Measurements from ENCODE around the gene PPP1R12B.
"Not testable (repeated sequence)": the region's sequence is repeated elsewhere in the genome, so short reads cannot be mapped to it uniquely, and the experiment has no call there.

The PPP1R12B gene

DNA sequence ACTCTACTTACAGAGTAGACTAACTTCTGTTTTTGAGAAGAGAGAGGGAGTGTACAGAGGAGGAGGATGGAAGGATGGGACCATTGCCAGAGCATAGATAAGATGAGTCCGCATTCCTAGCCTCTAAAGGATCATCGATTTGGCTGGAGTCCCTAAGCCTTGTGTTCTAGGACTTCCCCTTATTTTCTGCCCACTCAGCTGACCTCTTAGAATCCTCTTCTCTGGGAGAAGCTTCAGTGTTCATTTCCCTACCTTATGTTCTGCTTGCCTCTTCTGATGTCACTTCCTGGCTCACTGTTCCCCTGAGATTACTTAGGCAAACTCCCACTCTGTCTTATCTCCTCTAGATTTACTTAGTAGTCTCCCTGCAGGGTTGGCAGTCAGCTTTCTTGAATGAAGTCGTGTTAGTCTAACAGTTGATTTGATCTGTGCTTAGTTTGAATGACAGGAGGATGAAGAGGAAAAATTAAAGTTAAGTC is 205.1 kb downstream of the PPP1R12B start:
- no peak for DNase-seq (ENCODE audit: low read depth in 2 of 3, low spot score in 2 of 3)

DNA sequence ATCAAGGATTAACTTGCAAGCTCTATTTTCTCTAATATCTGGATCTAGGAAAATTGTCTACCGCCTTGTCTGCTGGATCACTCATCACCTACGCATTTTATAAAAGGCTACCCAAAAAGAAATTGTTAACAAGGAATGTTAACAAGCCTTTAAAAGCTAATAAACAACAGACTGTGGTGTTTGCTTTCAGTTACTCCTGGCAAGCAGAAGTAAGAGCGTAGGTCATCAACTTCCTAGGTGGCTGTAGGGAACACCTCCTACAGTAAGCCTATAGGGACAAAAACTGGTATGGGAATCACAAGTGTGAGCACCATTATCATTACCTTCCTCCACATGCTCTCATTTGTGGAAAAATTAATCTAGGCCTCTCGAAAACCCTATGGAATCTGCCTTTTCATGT is 206.1 kb downstream of the PPP1R12B start:
- not testable (repeated sequence) for DNase-seq (ENCODE audit: low read depth in 2 of 3, low spot score in 2 of 3)

DNA sequence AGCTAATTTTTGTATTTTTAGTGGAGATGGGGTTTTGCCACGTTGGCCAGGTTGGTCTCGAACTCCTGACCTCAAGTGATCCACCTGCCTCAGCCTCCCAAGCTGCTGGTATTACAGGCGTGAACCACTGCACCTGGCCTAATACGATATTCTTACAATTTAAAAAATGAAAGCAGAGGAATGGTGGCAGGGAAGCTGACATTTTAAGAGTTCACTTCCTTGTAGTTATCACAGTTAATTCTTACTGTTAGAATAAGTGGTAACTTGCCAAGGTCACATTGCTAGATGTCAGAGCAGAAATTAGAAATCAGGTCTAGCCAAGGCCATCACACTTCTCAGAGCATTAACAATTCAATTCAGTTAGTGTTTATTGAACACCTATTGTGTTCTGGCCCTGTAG is 207.5 kb downstream of the PPP1R12B start:
- DNase-seq (ENCODE audit: low read depth in 2 of 3, low spot score in 2 of 3) = not testable (repeated sequence)

DNA sequence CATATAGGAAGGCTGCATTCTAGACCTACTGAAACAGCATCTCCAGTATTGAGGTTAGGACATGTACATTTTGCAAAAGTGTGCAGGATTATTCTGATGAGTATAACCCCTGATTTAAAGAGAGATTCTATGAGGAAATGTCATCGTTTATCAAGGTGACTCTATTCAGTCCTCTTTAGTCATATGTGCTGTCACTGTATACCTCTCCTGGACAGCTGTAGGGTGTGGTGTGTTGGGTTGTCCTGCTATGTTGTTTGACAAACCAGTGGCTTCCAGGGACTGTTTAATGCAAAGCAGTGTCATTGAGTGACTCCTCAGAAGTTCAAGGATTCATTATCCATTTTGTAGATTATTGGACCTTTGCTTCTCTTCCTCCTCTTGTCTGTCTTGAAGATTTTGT is 209.2 kb downstream of the PPP1R12B start:
- not testable (repeated sequence) for DNase-seq (ENCODE audit: low read depth in 2 of 3, low spot score in 2 of 3)

DNA sequence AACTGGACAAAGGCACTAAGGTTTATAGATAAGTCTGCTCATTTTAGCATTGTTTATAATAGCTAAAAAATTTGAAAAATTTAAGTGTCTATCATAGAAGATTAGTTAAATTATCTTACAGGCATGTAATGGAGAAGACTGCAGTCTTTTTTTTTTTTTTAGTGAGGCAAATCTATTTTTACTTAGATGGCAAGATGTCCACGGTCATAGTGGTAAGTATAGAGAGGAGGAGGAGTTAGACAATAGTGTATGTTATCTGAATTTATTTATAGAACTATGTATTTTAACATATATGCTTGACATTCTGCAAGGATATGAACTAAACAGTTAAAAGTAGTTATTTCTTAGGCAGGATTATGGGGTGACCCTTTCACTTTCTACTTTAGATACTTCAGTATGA is 212.7 kb downstream of the PPP1R12B start:
- no peak for DNase-seq (ENCODE audit: low read depth in 2 of 3, low spot score in 2 of 3)

DNA sequence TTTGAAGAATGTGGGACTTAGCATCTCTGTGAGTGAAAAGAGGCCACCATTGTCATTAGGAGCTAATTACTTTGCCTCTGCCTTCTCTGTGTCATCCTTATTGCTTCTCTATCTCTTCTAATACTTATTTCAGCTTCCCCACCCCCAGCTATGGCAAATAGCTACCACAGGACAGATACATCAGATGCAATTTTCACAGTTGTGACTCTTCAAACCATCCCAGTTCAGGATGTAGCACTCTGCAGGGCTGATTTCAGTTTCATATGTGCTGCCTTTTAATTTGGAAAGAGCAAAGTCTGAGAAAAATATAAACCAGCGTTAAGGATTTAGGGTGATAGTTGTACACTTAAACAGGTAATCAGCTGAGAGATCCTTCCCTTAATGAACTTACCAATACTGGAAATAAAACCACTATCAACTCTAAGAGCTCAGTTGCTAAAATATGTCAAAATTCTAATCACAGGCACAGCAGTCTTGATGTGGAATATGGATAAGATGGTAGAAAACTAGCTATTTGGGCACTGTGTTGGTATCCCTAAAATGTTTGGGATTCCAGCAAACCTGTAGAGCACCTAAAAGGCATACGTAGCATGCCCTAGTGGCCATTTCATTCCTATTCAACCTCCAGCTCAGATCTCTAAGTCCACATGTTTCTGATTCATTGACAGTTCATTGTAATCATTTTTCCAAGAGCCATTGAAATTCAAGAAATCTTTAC is 213.4 kb downstream of the PPP1R12B start:
- no peak for DNase-seq (ENCODE audit: low read depth in 2 of 3, low spot score in 2 of 3)

DNA sequence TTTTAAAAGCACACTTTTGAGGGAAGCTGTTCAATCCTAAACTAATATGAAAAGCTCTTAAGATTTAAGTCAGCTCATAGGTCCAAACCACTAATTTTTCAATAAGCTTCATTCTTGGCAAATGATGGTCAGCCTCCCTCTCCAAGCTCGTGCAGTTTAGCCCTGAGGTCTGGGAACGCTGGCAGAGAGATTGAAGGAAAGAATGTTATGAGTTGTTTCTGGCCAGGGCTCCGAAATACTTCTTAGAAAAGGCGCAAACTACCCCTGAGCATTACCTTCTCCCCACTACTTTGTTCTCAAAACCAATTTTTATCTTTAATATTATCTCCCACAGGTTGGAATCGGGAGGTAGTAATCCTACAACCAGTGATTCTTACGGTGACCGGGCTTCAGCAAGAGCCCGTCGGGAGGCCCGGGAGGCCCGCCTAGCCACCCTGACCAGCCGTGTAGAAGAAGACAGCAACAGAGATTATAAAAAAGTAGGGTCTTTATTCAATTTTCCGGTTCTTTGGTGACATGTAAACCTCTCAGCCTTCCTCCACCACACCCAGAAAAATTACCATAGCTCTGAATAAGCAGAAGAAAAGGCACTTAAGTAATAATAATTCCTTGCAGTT is 214.1 kb downstream of the PPP1R12B start:
- DNase-seq (ENCODE audit: low read depth in 2 of 3, low spot score in 2 of 3) = no peak

DNA sequence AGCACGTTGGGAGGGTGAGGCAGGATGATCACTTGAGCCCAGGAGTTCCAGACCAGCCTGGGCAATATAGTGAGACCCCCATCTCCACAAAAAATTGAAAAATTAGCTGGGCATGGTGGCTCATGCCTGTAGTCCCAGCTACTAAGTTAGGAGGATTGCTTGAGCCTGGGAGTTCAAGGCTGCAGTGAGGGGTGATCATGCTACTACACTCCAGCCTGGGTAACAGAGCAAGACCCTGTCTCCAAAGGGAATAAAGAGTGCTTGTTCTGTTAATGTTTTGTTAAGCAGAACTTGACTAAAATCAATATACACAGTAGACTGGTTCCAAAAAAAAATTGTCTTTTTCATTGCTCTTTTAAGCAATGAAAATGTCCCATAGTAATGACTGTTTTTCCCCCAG is 215.3 kb downstream of the PPP1R12B start:
- DNase-seq (ENCODE audit: low read depth in 2 of 3, low spot score in 2 of 3) = no peak

DNA sequence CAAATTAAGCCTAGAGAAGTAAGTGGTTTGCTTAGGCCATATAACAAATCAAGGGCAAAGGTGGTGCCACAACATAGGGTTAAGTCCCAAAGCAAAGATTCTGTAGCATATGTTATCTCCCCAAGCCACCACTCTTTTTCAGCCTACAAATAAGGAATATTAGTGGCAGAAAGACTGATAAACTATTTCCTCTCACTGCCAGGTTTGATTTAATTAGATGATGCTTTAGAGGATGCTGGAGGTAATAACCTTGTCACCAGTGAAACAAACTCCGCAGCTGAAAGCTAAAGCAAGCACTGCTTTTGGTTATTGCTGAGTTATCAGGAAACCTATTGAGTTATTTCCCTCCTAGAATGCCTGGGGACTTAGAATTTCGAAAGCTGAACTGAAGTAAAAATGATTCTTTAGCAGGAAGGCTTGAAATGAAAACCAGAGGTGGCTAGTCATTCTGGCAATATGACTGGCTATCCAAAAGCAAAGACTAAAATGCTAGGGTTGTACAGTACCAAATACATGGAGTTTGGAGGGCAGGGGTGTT is 216.5 kb downstream of the PPP1R12B start:
- no peak for DNase-seq (ENCODE audit: low read depth in 2 of 3, low spot score in 2 of 3)

DNA sequence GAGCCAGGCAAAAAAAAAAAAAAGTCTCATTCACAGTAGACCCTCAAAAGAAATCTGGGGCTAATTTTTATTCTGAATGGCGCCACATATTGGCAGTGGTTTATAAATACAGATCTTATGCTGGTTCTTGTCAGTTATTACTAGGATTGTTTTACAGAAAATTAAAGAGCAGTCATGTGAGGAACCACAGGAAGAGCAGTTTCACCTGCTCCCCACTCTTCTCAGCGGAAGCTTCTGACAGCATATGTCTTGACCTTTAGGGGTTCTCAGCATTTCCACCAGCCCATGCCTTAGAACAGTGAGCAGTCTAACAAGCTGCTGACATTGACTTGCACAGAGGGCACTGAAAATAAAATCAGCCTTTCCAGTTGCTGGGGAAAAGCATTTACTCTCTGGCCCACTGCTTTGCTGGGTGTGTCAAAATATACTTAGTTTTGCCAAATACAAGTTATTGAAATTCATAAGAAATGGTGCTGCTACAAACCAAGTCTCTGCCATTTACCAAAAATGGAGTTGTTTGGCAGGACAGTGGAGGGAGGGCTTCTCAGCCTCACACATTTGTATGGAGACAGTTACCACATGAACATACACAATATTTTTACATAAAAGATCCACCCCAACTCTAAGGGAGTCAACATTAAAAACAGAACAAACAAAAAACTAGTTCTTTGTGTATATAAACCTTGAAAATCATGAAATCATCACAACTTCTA is 217.5 kb downstream of the PPP1R12B start:
- DNase-seq (ENCODE audit: low read depth in 2 of 3, low spot score in 2 of 3) = no peak

DNA sequence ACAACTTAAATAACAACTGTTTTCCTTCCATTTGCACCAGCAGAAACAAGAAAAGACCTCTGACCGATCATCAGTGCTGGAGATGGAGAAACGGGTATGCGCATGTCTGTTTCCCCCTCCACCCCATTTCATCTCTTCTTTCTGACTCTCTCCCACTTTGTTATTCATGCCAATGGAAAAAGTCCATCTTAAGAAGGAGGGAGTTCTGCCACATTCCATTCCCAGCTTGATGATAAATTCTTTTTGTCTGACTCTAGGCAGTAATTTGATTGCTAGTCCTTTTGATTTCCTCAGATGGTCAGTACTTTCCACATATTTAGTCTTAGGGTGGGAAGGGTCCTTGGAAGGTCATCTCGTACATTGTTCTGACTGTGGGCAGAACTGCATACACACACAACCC is 219.2 kb downstream of the PPP1R12B start:
- no peak for DNase-seq (ENCODE audit: low read depth in 2 of 3, low spot score in 2 of 3)

DNA sequence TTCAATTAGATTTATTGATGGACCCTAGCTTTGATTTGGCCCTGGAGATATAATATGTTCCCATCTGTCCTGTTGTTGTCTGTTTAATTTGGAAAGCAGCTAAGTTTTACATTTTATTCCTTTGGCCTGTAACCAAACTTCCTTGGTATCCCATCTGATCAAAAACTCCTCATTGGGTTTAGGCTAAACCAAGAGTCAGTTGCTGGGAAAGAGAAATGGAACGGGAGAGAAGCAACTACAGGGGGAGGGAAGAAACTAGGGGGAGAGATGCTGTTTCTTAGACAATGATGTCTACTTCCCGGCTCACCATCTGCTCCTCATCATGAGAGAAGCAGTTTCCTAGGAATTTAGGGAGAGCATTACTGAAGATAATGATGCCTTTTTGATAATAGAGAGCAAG is 219.9 kb downstream of the PPP1R12B start:
- no peak for DNase-seq (ENCODE audit: low read depth in 2 of 3, low spot score in 2 of 3)

DNA sequence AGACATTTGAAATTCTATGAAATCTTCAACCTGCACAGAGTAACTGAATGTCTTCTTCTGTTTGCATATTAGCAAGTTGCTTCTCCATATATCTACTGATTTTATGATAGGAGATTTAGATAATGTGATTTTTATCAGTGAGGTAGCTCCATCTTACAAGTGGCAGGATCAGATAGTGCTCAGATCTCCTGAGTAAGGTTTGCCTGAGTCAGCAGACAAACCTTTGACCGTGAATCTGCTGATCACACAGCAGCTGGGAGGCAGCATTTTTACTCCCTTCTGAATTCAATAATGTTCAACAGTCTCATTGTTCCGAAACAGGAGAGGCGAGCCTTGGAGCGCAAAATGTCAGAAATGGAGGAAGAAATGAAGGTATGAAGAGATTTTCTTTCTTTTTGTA is 220.3 kb downstream of the PPP1R12B start:
- no peak for DNase-seq (ENCODE audit: low read depth in 2 of 3, low spot score in 2 of 3)

DNA sequence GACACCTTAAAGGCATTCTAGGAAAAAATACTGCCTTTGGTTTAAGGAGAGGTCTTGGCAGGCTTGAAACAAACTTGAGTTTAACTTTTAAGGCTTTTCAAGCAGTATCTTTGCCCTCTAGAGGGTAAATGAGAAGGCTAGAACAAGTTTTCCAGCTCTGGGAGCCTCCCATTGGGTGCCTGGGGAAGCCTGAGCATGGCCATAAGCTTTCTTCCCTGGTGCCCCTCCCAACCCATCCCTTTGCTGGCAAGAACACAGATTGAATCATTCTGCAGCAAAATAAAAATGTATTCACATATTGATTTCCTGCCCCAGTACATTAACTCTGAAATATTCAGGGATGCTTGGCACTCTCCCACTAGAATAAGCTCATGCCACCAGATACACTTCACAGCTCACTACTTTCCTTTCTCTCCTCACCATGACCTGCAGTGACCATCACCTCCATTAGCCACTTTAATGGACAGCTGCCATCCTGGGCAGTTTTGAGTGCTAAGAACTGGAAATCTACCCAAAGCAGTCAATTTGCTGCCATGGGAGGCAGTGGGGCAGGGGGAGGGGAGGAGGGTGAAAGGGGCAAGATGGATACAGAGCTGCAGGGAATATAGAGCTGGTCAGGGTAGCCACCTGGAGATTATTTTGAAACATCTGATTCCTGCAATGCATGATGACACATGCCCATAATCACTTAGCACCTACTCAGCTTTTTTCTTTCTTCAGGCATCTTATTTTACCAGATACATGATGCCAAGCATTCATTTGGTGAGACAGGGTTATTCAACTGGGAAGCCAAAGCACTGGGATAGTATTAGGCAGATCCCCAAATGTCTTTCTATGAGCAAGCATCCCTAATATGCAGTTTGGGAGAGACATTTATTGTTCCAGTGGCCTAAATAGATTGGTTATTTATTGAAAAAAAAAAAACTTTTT is 221.2 kb downstream of the PPP1R12B start:
- no peak for DNase-seq (ENCODE audit: low read depth in 2 of 3, low spot score in 2 of 3)

DNA sequence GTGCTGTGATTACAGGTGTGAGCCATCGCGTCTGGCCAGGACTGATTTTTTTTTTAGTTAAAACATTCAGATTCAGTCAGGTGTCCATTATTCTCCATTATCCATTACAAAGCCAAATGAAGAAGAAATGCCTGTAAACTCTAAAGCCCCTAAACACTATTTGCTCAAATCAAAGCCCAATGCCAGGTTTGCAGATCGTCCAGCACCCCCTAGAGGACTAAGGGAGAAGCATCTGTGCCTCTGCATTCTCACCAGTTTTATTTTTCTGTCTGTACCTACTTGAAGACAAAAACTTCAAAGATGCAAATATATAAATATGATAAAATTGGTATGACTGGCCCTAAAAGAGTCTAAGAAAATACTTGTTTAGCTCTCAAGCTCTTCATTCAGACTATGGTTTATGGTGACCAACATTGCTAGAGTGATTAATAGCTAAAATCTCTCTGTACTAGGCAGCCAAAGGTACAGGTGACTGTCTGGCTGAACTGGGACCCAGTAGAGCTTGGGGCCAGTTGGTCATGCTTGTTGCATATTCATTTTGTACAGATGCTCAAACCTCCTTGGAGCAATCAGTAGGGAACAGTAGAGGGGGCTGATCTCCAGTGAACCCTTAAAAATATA is 223.3 kb downstream of the PPP1R12B start:
- DNase-seq (ENCODE audit: low read depth in 2 of 3, low spot score in 2 of 3) = no peak

DNA sequence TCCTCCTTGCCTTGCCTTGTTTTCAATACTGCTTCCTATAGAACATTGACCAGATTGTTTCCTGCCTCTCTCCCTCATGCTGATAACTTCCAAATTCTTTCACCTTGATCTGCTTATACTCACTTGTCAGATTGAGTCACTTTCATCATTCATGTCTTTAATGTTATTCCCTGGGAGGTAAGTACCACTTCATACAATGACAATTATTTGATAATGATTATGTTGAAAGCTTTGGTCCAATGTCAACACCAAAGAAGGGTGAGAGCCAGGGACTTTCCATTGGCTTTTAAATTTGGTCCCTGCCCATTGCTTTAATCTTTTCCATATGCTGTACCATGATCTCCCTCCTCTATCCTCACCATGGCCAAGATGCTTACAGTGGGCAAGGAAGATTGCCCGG is 224.4 kb downstream of the PPP1R12B start:
- no peak for DNase-seq (ENCODE audit: low read depth in 2 of 3, low spot score in 2 of 3)

DNA sequence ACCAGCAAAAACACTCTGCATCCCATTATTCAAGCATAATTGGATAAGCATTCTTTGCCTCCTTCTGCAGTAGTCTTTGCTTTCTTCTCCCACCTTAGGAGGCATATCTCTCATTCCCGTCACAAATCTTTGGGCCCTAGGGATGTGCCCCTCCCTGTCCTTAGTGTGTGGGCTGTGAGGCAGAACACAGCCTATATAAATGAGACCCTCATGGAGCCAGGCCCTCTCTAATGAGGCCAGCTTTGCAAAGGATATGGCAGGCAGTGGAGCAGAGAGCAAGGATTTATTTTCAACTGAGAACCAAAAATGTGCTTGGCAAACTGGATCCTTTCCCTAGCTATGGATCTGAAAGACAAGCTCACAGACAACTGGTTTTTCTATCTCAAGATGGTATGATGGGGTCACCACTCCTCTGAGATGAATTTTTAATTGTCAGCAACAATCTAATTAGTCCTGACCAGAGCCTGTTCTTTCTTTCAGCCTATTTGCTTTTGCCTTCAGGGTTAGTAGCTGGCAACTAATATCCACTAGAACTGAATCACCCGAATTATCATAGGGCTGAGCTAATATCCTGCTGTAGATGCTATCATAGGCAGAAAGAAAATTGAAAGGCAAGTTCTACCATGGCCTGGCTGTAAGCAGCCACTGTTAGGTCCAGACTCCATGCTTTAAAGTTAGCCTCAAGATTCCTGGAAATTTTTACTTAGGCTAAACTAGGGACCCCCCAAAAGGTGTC is 227.6 kb downstream of the PPP1R12B start:
- DNase-seq (ENCODE audit: low read depth in 2 of 3, low spot score in 2 of 3) = no peak

DNA sequence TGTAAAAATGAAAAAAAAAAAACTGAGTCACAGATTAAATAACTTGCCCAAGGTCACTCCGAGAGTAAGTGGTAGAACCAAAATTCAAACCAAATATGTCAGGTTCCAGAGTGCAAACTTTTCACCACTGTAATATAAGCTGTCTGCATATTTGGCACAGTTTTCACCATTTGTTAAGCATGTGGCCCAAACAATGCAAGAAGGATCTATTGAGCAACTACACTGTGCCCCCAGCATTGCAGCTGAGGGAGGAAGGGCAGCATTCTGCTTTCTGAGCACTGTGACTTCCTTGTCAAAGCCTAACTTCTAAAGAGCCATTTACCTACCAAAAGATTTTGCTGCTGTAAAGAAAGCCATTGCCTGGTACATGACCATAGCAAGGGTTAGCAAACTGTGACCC is 228.3 kb downstream of the PPP1R12B start:
- no peak for DNase-seq (ENCODE audit: low read depth in 2 of 3, low spot score in 2 of 3)

DNA sequence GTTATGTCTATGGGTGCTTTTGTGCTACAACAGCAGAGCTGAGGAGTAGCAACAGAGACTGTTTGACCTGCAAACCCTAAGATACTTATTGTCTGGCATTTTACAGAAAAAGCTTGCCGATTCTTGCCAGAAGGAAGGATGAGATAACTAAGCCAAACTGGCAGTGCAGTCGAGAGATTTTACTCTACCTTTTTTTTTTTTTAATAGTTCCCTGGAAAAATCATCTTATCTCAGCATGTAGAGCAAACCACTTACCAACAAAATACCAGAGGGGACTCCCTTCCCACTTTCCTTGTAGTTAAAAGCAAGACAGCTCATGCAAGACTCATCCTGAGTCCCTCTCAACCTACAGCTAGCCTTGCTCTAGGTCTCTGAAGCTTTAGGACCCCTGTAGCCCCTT is 228.9 kb downstream of the PPP1R12B start:
- DNase-seq (ENCODE audit: low read depth in 2 of 3, low spot score in 2 of 3) = no peak

DNA sequence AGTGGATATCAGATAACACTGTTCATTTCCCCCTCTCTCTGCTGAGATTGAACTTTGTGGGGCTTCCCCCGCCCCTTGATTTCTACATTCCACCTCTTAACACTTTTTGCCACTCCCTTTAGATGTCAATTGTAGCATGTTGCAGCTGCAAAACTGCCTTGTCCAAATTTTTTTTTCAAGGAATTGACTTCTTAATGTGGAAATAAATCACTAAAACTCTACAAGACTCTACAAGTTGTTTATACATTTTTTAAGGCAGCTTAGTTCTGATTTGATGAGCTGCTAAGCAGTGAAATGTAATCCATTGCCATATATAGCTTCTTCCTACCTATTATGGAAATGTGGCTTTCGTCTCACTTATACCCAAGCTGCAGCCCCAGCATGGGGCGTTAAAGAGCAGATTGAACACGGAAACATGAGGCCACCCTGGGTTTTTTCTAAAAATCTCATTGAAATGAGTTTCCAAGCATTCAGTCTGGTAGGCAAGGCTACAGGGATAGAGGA is 229.6 kb downstream of the PPP1R12B start:
- DNase-seq (ENCODE audit: low read depth in 2 of 3, low spot score in 2 of 3) = no peak
